GM12878 (cell line): ENCODE measurements around the gene TK2. TPM values are rescaled to one million over a fixed set of nuclear protein-coding genes. Genes with fewer than 3 reads are reported as not detected.
A peak's percentile ranks its signal among the peaks of the same experiment; 100 is the strongest.

Experiments used
- CHD4 ChIP-seq: fragments of 200-600 bp; sonication (generic); IDR thresholded peaks from 2 replicates; pipeline ENCODE4 v1.6.1; 2016; ENCODE audit warnings: mild to moderate bottlenecking
- ETV6 ChIP-seq, 2 experiments: fragments of 450-650 bp in 1 of 2; IDR thresholded peaks in 1 of 2; conservative IDR thresholded peaks in 1 of 2; 2 replicates each; pipeline ENCODE4 v1.6.1; 2014; ENCODE audit warnings: antibody characterized with exemption in 1 of 2, borderline replicate concordance in 1 of 2, low read depth in 1 of 2, mild to moderate bottlenecking in 1 of 2, moderate library complexity in 1 of 2
- GABPA ChIP-seq: IDR thresholded peaks from 2 replicates; pipeline ENCODE4 v1.6.1; 2014; ENCODE audit warnings: antibody characterized with exemption, low read depth, mild to moderate bottlenecking, inconsistent platforms
- HCFC1 ChIP-seq: fragments of 150-350 bp; IDR thresholded peaks from 2 replicates; pipeline ENCODE4 v1.6.1; 2014; ENCODE audit warnings: low read length
- LARP7 ChIP-seq: fragments of 450-650 bp; IDR thresholded peaks from 2 replicates; pipeline ENCODE4 v1.6.1; 2017; ENCODE audit warnings: mild to moderate bottlenecking
- MLLT1 ChIP-seq: fragments of 450-650 bp; IDR thresholded peaks from 2 replicates; pipeline ENCODE4 v1.6.1; 2016; ENCODE audit warnings: mild to moderate bottlenecking
- PKNOX1 ChIP-seq: fragments of 450-650 bp; IDR thresholded peaks from 2 replicates; pipeline ENCODE4 v1.6.1; 2016; ENCODE audit warnings: mild to moderate bottlenecking
- SIN3A ChIP-seq: IDR thresholded peaks from 2 replicates; pipeline ENCODE4 v1.6.1; 2012; ENCODE audit warnings: low read depth, low read length, improper control_type of control experiment
- SMAD5 ChIP-seq: IDR thresholded peaks from 2 replicates; pipeline ENCODE4 v1.6.1; 2016; ENCODE audit warnings: antibody characterized with exemption, low read depth
- SP1 ChIP-seq: IDR thresholded peaks from one replicate; pipeline ENCODE4 v1.6.1; 2011; ENCODE audit warnings: low read depth, low read length
- STAT1 ChIP-seq: fragments of 450-650 bp; conservative IDR thresholded peaks from 2 replicates; pipeline ENCODE4 v1.6.1; 2014; ENCODE audit warnings: antibody characterized with exemption, mild to moderate bottlenecking
- TCF3 ChIP-seq: IDR thresholded peaks from 2 replicates; pipeline ENCODE4 v1.6.1; 2012; ENCODE audit warnings: low read depth, mild to moderate bottlenecking, low read length, borderline replicate concordance; ENCODE audit not compliant: insufficient read depth
- USF1 ChIP-seq: IDR thresholded peaks from 2 replicates; pipeline ENCODE4 v1.6.1; 2011; ENCODE audit warnings: borderline replicate concordance, low read depth, mild to moderate bottlenecking, moderate library complexity, mixed read lengths, low read length; ENCODE audit not compliant: insufficient read depth; ENCODE audit errors: extremely low read length
- YY1 ChIP-seq: IDR thresholded peaks from 2 replicates; pipeline ENCODE4 v1.6.1; 2011; ENCODE audit warnings: low read depth, mild to moderate bottlenecking, low read length
- ZBTB33 ChIP-seq: fragments of 450-650 bp; IDR thresholded peaks from 2 replicates; pipeline ENCODE4 v1.6.1; 2017; ENCODE audit warnings: mild to moderate bottlenecking
- polyA plus RNA-seq, 11 experiments: library from polyadenylated mRNA; depleted of rRNA in 4 of 11; unstranded in 6 of 11; stranded (reverse) in 5 of 11; fragments of >200 nt; fragmentation: Nextera tagmentation in 4 of 11; fragmentation: Illumina TruSeq in 1 of 11; extraction: Ambion mirVana in 4 of 11; extraction: Trizol in 1 of 11; gene quantifications; 1 replicate in 1 of 11; 2 replicates in 10 of 11; pipeline versions ENCODE4 v1.2.1 to v1.2.3, GENCODE V29; 2011 to 2016; ENCODE audit warnings: inconsistent platforms in 2 of 11, missing spikeins in 2 of 11, low read depth in 1 of 11
- total RNA-seq, 4 experiments: library from RNA; depleted of rRNA in 3 of 4; stranded (reverse); fragments of >200 nt in 3 of 4; fragmentation: Illumina TruSeq in 1 of 4; extraction: Trizol in 1 of 4; gene quantifications; 2 replicates each; pipeline versions ENCODE4 v1.2.1 to v1.2.3, GENCODE V29; 2013 to 2021
- TF ChIP-seq, protein P1 (sequence below): fragments of 450-650 bp; IDR thresholded peaks from 2 replicates; pipeline ENCODE4 v1.6.1; 2017; ENCODE audit warnings: mild to moderate bottlenecking, low read depth, inconsistent platforms; ENCODE audit not compliant: poor library complexity, severe bottlenecking
- TF ChIP-seq, protein P2 (sequence below): IDR thresholded peaks from 2 replicates; pipeline ENCODE4 v1.6.1; 2012; ENCODE audit warnings: mild to moderate bottlenecking, low read depth, low read length

The TK2 gene
- total and polyA plus RNA-seq, 10 of the 15 experiments (the other 5 are each of a cell fraction or from before 2014, with no cell fraction given): 1.3 to 12.4 (median 3.0) TPM

DNA sequence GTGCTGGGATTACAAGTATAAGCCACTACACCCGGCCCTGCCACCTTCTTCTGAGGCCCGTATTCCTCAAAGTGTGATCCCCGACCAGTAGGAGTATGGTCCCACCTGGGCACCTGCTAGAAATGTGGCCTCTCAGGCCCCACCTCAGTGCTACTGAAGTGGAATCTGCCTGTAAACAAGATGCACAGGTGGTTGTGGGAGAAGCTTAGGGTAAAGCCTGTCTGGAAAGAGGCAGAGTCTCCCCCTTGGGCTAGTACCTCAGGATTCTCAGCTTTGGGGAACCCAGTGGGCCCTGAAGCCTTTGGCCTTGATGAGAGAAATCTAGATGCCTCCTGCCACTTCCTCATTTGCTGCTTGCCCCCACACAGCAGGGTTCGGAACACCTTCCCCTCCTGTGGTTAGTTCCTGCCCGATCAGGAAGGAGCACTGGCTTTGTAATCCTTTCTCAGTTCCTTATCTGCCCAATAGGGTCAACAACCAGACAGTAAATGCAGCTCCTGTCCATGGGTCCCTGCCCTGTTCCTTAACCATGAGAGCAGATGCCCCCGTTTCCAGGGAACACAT is 25.2 kb downstream of the TK2 start (continued):
- TF ChIP-seq, protein P1, sequence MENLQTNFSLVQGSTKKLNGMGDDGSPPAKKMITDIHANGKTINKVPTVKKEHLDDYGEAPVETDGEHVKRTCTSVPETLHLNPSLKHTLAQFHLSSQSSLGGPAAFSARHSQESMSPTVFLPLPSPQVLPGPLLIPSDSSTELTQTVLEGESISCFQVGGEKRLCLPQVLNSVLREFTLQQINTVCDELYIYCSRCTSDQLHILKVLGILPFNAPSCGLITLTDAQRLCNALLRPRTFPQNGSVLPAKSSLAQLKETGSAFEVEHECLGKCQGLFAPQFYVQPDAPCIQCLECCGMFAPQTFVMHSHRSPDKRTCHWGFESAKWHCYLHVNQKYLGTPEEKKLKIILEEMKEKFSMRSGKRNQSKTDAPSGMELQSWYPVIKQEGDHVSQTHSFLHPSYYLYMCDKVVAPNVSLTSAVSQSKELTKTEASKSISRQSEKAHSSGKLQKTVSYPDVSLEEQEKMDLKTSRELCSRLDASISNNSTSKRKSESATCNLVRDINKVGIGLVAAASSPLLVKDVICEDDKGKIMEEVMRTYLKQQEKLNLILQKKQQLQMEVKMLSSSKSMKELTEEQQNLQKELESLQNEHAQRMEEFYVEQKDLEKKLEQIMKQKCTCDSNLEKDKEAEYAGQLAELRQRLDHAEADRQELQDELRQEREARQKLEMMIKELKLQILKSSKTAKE: peak; percentile 85
- TF ChIP-seq ZBTB33 (no peak), PKNOX1 (0 out of 2 replicates have a peak, but pooled peaks have one; percentile 8), TCF3 (peak; percentile 38; the same call in 1 of the 2 replicates), STAT1 (no peak), SMAD5 (no peak), YY1 (no peak), ETV6 (conservative IDR thresholded peaks at IDR 0.05 in 1 of 2, IDR thresholded peaks at IDR 0.05 in 1 of 2; ENCODE audit: borderline replicate concordance in 1 of 2, low read depth in 1 of 2) (peak in 1 of 2 experiments; percentile 98; a peak in 2 of 4 replicates), GABPA (no peak), SIN3A (no peak), SP1 (peak; percentile 57), MLLT1 (peak; percentile 84), CHD4 (no peak), LARP7 (no peak), HCFC1 (0 out of 2 replicates have a peak, but pooled peaks have one; percentile 30), USF1 (no peak)
- TF ChIP-seq, protein P2, sequence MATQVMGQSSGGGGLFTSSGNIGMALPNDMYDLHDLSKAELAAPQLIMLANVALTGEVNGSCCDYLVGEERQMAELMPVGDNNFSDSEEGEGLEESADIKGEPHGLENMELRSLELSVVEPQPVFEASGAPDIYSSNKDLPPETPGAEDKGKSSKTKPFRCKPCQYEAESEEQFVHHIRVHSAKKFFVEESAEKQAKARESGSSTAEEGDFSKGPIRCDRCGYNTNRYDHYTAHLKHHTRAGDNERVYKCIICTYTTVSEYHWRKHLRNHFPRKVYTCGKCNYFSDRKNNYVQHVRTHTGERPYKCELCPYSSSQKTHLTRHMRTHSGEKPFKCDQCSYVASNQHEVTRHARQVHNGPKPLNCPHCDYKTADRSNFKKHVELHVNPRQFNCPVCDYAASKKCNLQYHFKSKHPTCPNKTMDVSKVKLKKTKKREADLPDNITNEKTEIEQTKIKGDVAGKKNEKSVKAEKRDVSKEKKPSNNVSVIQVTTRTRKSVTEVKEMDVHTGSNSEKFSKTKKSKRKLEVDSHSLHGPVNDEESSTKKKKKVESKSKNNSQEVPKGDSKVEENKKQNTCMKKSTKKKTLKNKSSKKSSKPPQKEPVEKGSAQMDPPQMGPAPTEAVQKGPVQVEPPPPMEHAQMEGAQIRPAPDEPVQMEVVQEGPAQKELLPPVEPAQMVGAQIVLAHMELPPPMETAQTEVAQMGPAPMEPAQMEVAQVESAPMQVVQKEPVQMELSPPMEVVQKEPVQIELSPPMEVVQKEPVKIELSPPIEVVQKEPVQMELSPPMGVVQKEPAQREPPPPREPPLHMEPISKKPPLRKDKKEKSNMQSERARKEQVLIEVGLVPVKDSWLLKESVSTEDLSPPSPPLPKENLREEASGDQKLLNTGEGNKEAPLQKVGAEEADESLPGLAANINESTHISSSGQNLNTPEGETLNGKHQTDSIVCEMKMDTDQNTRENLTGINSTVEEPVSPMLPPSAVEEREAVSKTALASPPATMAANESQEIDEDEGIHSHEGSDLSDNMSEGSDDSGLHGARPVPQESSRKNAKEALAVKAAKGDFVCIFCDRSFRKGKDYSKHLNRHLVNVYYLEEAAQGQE: no peak
